Upper lobe of left lung (tissue), 6 donors: ENCODE data around the gene ZDHHC14. TPM values are rescaled to one million over a fixed set of nuclear protein-coding genes. Genes with fewer than 3 reads are reported as not detected.
"Not testable (repeated sequence)": the region's sequence is repeated elsewhere in the genome, so short reads cannot be mapped to it uniquely, and the experiment has no call there.

ENCODE experiments used
- ATAC-seq, 2 donors: fragments of 200-7000 bp; cut with Tn5 transposase; one replicate each; pipeline ENCODE4 v1.9.1; 2022; ENCODE audit warnings: mild to moderate bottlenecking in 2 of 2, moderate library complexity in 2 of 2; ENCODE audit not compliant: low FRiP score in 2 of 2
- DNase-seq, 2 donors: peaks; one replicate each; pipeline ENCODE4 v3.0.0-alpha.2; 2019 to 2020
- H3K27ac ChIP-seq, 4 donors: fragments of 200-600 bp; sonication (generic); one replicate each; pipeline ENCODE4 v1.5.1; 2016 to 2019
- H3K27me3 ChIP-seq, 4 donors: fragments of 200-600 bp; sonication (generic); one replicate each; pipeline ENCODE4 v1.5.1; 2017 to 2019
- H3K36me3 ChIP-seq, 4 donors: fragments of 200-600 bp; sonication (generic); one replicate each; pipeline ENCODE4 v1.5.1; 2016 to 2019
- H3K4me1 ChIP-seq, 4 donors: fragments of 200-600 bp; sonication (generic); one replicate each; pipeline ENCODE4 v1.5.1; 2018 to 2019
- H3K4me3 ChIP-seq, 4 donors: fragments of 200-600 bp; sonication (generic); one replicate each; pipeline ENCODE4 v1.5.1; 2017 to 2019; ENCODE audit warnings: mild to moderate bottlenecking in 2 of 4, moderate library complexity in 1 of 4
- H3K9me3 ChIP-seq, 4 donors: fragments of 200-600 bp; sonication (generic); one replicate each; pipeline ENCODE4 v1.5.1; 2018 to 2019
- CTCF ChIP-seq, 6 experiments: fragments of 450-650 bp in 4 of 6; fragments of 200-600 bp in 2 of 6; sonication (generic) in 2 of 6; IDR thresholded peaks; one replicate each; pipeline ENCODE4 v1.5.1; 2016 to 2019; ENCODE audit warnings: antibody characterized with exemption in 6 of 6
- EP300 ChIP-seq, 4 donors: sonication (generic); formaldehyde crosslinking; IDR thresholded peaks; one replicate each; pipeline ENCODE4 v1.5.1; 2017; ENCODE audit warnings: antibody characterized with exemption in 4 of 4, control low read depth in 2 of 4
- POLR2A ChIP-seq, 4 donors: fragments of 450-650 bp; IDR thresholded peaks; one replicate each; pipeline ENCODE4 v1.5.1; 2016 to 2017; ENCODE audit warnings: antibody characterized with exemption in 4 of 4, mild to moderate bottlenecking in 2 of 4
- POLR2AphosphoS5 ChIP-seq, 2 donors: sonication (generic); formaldehyde crosslinking; IDR thresholded peaks; one replicate each; pipeline ENCODE4 v1.5.1; 2017; ENCODE audit warnings: antibody characterized with exemption in 2 of 2
- WGBS, 2 donors: methylation state at CpG; one replicate each; pipeline ENCODE4 v1.1.5; 2017 to 2018; 5-methylcytosine and 5-hydroxymethylcytosine counted together
- total RNA-seq, 6 donors: library from RNA; depleted of rRNA in 4 of 6; stranded (reverse); fragments of >200 nt in 4 of 6; gene quantifications; one replicate each; pipeline versions ENCODE4 v1.1.0 to v1.2.1, GENCODE V29; 2016 to 2021
- donor health status: DM: no; HTN: no; CAD: no; lungs with moderate emphysema.
- donor health status: DM: no; HTN: yes; CAD: no; lungs with severe emphysema.

The ZDHHC14 gene
- total RNA-seq, 6 donors from 2014 or later = 5.3 to 16.5 (median 9.4) TPM

- Histone ChIP-seq H3K27me3 (no peaks in the 10 kb centered on the region), H3K4me3 (peak overlapping the region; percentile 73 to 100 (median 96)), H3K27ac (peak overlapping the region; percentile 90 to 97 (median 96)), H3K9me3 (no peaks in the 10 kb centered on the region), H3K36me3 (no peaks in the 10 kb centered on the region), H3K4me1 (peaks cover 3 to 20% (median 10%) of the 10 kb centered on the region in 4 donors)
- peak in 1 of 2 donors; percentile 9 for TF ChIP-seq POLR2AphosphoS5 (IDR thresholded peaks at IDR 0.05)
- no peak for TF ChIP-seq EP300 (IDR thresholded peaks at IDR 0.05)
- WGBS, 2 donors = 1 to 6% methylated on average over 26 to 55 of the region's 96 CpGs
- peak in 1 of 2 donors; percentile 22 for ATAC-seq
- DNase-seq = peak; percentile 50 to 90
Observed at GRCh38 chr6:157381631-157382621, 936 bp downstream of the ZDHHC14 start.

- peaks cover 3 to 20% (median 10%) of the 10 kb centered on the region in 4 donors for H3K4me1 ChIP-seq
- TF ChIP-seq EP300 (IDR thresholded peaks at IDR 0.05) (no peak), POLR2AphosphoS5 (IDR thresholded peaks at IDR 0.05) (no peak), CTCF (IDR thresholded peaks at IDR 0.05) (no peak), POLR2A (IDR thresholded peaks at IDR 0.05) (no peak)
- no peaks in the 10 kb centered on the region for H3K36me3 ChIP-seq
- WGBS, 2 donors = 51 to 65% methylated on average over 4 of the region's 4 CpGs
- H3K27me3 ChIP-seq = no peaks in the 10 kb centered on the region
- no peaks in the 10 kb centered on the region for H3K9me3 ChIP-seq
- ATAC-seq (no peak), DNase-seq (no peak)
- peak overlapping the region in 3 of 4 donors; percentile 94 to 100 (median 98) for H3K4me3 ChIP-seq
- peak overlapping the region in 1 of 4 donors; percentile 97 for H3K27ac ChIP-seq
Observed at GRCh38 chr6:157382821-157383220, 1.8 kb downstream of the ZDHHC14 start.

- H3K27me3 ChIP-seq = no peaks in the 10 kb centered on the region
- TF ChIP-seq EP300 (IDR thresholded peaks at IDR 0.05) = no peak
- no peak for TF ChIP-seq POLR2A (IDR thresholded peaks at IDR 0.05)
- no peak for TF ChIP-seq POLR2AphosphoS5 (IDR thresholded peaks at IDR 0.05)
- TF ChIP-seq CTCF (IDR thresholded peaks at IDR 0.05) = no peak
- H3K4me1 ChIP-seq = peaks cover 3 to 20% (median 10%) of the 10 kb centered on the region in 4 donors
- H3K27ac ChIP-seq = no peak overlapping the region
- H3K36me3 ChIP-seq = no peaks in the 10 kb centered on the region
- DNase-seq (no peak), ATAC-seq (no peak)
- peak overlapping the region in 2 of 4 donors; percentile 94 to 98 for H3K4me3 ChIP-seq
- 79 to 89% methylated on average over 9 of the region's 9 CpGs for WGBS, 2 donors
- H3K9me3 ChIP-seq = no peaks in the 10 kb centered on the region
Observed at GRCh38 chr6:157383471-157383870, 2.5 kb downstream of the ZDHHC14 start.

- DNase-seq, H3K27me3 ChIP-seq, H3K9me3 ChIP-seq, ATAC-seq, H3K4me3 ChIP-seq, H3K27ac ChIP-seq, H3K36me3 ChIP-seq: not testable (repeated sequence)
- H3K4me1 ChIP-seq = peaks cover 3 to 15% (median 6%) of the 10 kb centered on the region in 4 donors
- 96 to 100% methylated on average over 4 of the region's 4 CpGs for WGBS, 2 donors
Observed at GRCh38 chr6:157384962-157385361, 4.0 kb downstream of the ZDHHC14 start.

GRCh38 chr6:157385482-157385881 lies 4.5 kb downstream of the ZDHHC14 start:
- Histone ChIP-seq H3K4me3 (no peak overlapping the region), H3K27ac (no peak overlapping the region), H3K27me3 (no peaks in the 10 kb centered on the region), H3K4me1 (peaks cover 3 to 15% (median 6%) of the 10 kb centered on the region in 4 donors), H3K9me3 (peaks cover 0 to 6% (median 2%) of the 10 kb centered on the region in 4 donors), H3K36me3 (no peaks in the 10 kb centered on the region)
- WGBS, 2 donors = 79 to 84% methylated on average over 2 of the region's 2 CpGs
- ATAC-seq (no peak), DNase-seq (no peak)
- TF ChIP-seq POLR2AphosphoS5 (IDR thresholded peaks at IDR 0.05) (no peak), POLR2A (IDR thresholded peaks at IDR 0.05) (no peak), EP300 (IDR thresholded peaks at IDR 0.05) (no peak), CTCF (IDR thresholded peaks at IDR 0.05) (no peak)
